ENCODE results near the gene PMAIP1. TPM values are rescaled to one million over a fixed set of nuclear protein-coding genes. Genes with fewer than 3 reads are reported as not detected.
"Not testable (repeated sequence)": the region's sequence is repeated elsewhere in the genome, so short reads cannot be mapped to it uniquely, and the experiment has no call there.

PMAIP1 gene
- 1 to 10 TPM; 1.4 to 7.5 (median 4.5) TPM for polyA plus RNA-seq
- long read RNA-seq, donor 1: 0 reads
- long read RNA-seq, donor 2: 0 reads
- long read RNA-seq, donor 3, partial matches to known transcripts: 0 of 2 reads
- long read RNA-seq, donor 3, other reads (novel, unspliced or antisense): 0 of 2 reads
- long read RNA-seq, donor 4: 0 reads
- long read RNA-seq, donor 5: 0 reads
- long read RNA-seq, donor 6, partial matches to known transcripts: 0 of 2 reads
- long read RNA-seq, donor 6, other reads (novel, unspliced or antisense): 0 of 2 reads
- long read RNA-seq, donor 7, partial matches to known transcripts: 0 of 1 reads
- long read RNA-seq, donor 7, other reads (novel, unspliced or antisense): 0 of 1 reads
- long read RNA-seq, donor 8, transcript PMAIP1-202 (2 exons, 1,948 nt): major isoform, 5 of 5 reads
- long read RNA-seq, donor 8, partial matches to known transcripts: 0 of 5 reads
- long read RNA-seq, donor 8, other reads (novel, unspliced or antisense): 0 of 5 reads
- long read RNA-seq, donor 9, partial matches to known transcripts: 0 of 1 reads
- long read RNA-seq, donor 9, other reads (novel, unspliced or antisense): 0 of 1 reads
- long read RNA-seq, donor 10, partial matches to known transcripts: 0 of 3 reads
- long read RNA-seq, donor 10, other reads (novel, unspliced or antisense): 0 of 3 reads

DNA sequence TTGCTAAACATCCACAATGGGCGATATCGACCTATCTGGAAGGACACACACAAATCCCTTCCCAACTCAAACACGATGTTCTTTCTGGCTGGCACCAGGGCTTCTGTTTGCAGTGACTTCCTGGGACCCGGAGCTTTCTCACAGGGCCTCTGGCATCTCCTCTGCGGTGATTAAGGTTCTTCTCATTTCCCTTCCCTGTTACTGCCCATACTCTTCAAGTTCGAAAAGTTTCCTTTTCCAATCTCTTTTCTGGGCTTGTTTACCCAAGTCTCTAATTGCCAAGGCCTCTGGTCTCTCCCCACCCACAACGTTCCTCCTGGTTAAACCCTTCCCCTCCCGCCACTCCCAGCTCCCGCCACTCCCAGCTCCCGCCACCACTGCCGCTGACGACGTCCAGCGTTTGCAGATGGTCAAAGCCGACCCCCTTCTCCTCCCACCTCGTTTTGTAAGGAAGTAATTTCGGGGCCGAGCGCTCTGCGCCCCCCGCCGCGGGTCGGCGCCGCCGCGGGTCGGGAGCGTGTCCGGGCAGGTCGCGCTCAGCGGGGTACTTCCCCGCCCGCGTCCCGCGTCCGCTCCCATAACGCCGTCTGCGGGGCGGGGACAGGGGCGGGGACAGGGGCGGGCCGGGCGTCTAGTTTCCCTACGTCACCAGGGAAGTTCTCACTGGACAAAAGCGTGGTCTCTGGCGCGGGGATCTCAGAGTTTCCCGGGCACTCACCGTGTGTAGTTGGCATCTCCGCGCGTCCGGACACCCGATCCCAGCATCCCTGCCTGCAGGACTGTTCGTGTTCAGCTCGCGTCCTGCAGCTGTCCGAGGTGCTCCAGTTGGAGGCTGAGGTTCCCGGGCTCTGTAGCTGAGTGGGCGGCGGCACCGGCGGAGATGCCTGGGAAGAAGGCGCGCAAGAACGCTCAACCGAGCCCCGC lies at the start of gene PMAIP1:
Gene PMAIP1 (plus strand): TSS at position 699 of the 924 bp plus-strand sequence. CDS start 182 bp downstream, at position 881.
- H3K36me3 ChIP-seq (ENCODE audit: control insufficient read depth in 3 of 3, insufficient read depth in 2 of 3, low read depth in 1 of 3, low read length in 3 of 3): no peaks in the 10 kb centered on the region
- DNase-seq: peak; percentile 90 to 95
- H3K4me1 ChIP-seq (ENCODE audit: control insufficient read depth in 3 of 3, insufficient read depth in 2 of 3, low read depth in 1 of 3, low read length in 2 of 3): peaks cover 0 to 9% (median 0%) of the 10 kb centered on the region in 3 donors
- no peaks in the 10 kb centered on the region for H3K9me3 ChIP-seq (ENCODE audit: control insufficient read depth in 2 of 2, insufficient read depth in 1 of 2, low read depth in 1 of 2, low read length in 1 of 2)
- H3K27me3 ChIP-seq (ENCODE audit: control insufficient read depth in 3 of 3, insufficient read depth in 3 of 3, low read length in 3 of 3): peaks cover 0 to 16% (median 0%) of the 10 kb centered on the region in 3 donors
- H3K4me3 ChIP-seq (ENCODE audit: low read depth in 1 of 3, low read length in 3 of 3): peak within 1 kb of the TSS; percentile 57 to 94 (median 82)
- no peak for FAIRE-seq
- peak within 1 kb of the TSS; percentile 92 to 95 (median 94) for H3K27ac ChIP-seq (ENCODE audit: low read depth in 1 of 3, low read length in 2 of 3)
- 0 to 1% (median 1%) methylated on average over 66 to 73 of the region's 73 CpGs for WGBS, 3 donors

DNA sequence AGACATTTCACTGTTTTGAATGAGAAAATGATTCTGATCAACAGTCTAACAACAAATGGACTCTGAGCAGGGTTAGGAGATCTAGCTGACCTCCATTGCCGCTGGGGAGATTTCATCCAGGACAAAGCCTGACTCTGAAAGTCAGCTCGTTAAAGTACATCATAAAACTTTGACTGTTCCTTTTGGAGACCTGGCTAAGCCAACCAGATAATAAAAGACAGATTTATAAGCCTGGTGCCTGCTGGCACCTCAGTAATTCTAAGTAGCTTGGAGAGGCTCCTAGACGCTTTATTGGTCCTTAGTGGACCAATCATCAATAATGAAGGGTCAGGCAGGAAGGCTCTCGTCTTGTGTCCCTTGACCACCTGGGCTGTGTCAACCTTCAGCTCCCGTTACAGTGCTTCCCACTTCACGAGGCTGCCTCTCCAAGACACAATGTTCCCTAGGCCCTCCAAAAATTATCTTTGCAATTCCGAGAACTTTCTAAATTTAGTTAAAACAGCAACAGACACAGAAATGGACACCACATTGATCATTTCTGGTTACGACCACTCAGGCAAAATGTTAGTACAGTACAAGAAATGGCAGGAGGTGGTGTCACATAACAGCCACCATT lies 47.9 kb upstream of the PMAIP1 start:
- WGBS, 3 donors: 78 to 82% (median 80%) methylated on average over 8 of the region's 8 CpGs
- H3K36me3 ChIP-seq (ENCODE audit: control insufficient read depth in 3 of 3, insufficient read depth in 2 of 3, low read depth in 1 of 3, low read length in 3 of 3): no peaks in the 10 kb centered on the region
- FAIRE-seq (no peak), DNase-seq (no peak)
- no peaks in the 10 kb centered on the region for H3K27me3 ChIP-seq (ENCODE audit: control insufficient read depth in 3 of 3, insufficient read depth in 3 of 3, low read length in 3 of 3)
- H3K27ac ChIP-seq (ENCODE audit: low read depth in 1 of 3, low read length in 2 of 3): no peak overlapping the region
- H3K4me1 ChIP-seq (ENCODE audit: control insufficient read depth in 3 of 3, insufficient read depth in 2 of 3, low read depth in 1 of 3, low read length in 2 of 3): peaks cover 2 to 12% (median 4%) of the 10 kb centered on the region in 3 donors
- no peaks in the 10 kb centered on the region for H3K9me3 ChIP-seq (ENCODE audit: control insufficient read depth in 2 of 2, insufficient read depth in 1 of 2, low read depth in 1 of 2, low read length in 1 of 2)
- no peak overlapping the region for H3K4me3 ChIP-seq (ENCODE audit: low read depth in 1 of 3, low read length in 3 of 3)

DNA sequence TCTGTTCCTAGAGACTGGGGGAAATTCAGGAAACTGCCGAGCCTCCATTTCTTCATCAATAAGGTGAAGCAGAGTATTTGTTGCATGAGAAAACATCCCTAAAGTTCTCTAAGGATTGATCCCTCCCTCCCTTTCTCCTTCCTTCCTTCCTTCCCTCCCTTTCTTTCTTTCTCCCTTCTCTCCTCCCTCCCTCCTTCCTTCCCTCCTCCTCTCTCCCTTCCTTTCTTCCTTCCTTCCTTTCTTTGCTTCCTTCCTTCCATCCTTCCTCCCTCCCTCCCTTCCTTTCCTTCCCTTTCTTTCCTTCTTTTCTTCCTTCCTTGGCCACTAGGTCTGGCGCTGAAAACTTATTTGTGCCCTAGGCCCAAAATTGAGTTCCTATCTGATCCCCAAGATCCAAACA lies 47.2 kb upstream of the PMAIP1 start:
- no peak for FAIRE-seq
- 97 to 98% (median 97%) methylated on average over 2 of the region's 2 CpGs for WGBS, 3 donors
- Histone ChIP-seq H3K4me3 (ENCODE audit: low read depth in 1 of 3, low read length in 3 of 3) (no peak overlapping the region), H3K4me1 (ENCODE audit: control insufficient read depth in 3 of 3, insufficient read depth in 2 of 3, low read depth in 1 of 3, low read length in 2 of 3) (peaks cover 2 to 6% (median 3%) of the 10 kb centered on the region in 3 donors), H3K9me3 (ENCODE audit: control insufficient read depth in 2 of 2, insufficient read depth in 1 of 2, low read depth in 1 of 2, low read length in 1 of 2) (no peaks in the 10 kb centered on the region), H3K27me3 (ENCODE audit: control insufficient read depth in 3 of 3, insufficient read depth in 3 of 3, low read length in 3 of 3) (no peaks in the 10 kb centered on the region), H3K27ac (ENCODE audit: low read depth in 1 of 3, low read length in 2 of 3) (no peak overlapping the region), H3K36me3 (ENCODE audit: control insufficient read depth in 3 of 3, insufficient read depth in 2 of 3, low read depth in 1 of 3, low read length in 3 of 3) (no peaks in the 10 kb centered on the region)
- DNase-seq: no peak

DNA sequence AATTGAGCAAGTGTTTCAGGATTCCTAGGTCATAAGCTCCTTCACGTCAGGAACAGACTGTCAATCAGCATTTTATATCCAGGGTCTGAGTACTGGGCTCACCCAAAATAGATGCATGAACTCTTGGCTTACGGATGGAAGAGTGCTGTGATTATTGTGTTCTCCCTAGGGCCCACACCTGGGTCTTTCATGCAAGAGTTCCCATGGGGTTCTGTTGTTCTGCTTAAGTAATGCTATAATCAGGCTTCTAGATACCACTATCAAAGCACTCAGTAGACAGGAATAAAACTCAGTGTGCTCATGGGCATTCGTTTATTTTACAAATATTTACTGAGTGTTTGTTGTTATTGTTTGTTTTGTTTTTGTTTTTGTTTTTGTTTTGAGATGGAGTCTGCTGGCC lies 46.4 kb upstream of the PMAIP1 start:
- no peaks in the 10 kb centered on the region for H3K4me1 ChIP-seq (ENCODE audit: control insufficient read depth in 3 of 3, insufficient read depth in 2 of 3, low read depth in 1 of 3, low read length in 2 of 3)
- H3K36me3 ChIP-seq (ENCODE audit: control insufficient read depth in 3 of 3, insufficient read depth in 2 of 3, low read depth in 1 of 3, low read length in 3 of 3): no peaks in the 10 kb centered on the region
- H3K27me3 ChIP-seq (ENCODE audit: control insufficient read depth in 3 of 3, insufficient read depth in 3 of 3, low read length in 3 of 3): no peaks in the 10 kb centered on the region
- no peak for FAIRE-seq
- no peak overlapping the region for H3K27ac ChIP-seq (ENCODE audit: low read depth in 1 of 3, low read length in 2 of 3)
- 69 to 76% (median 72%) methylated on average over 3 of the region's 3 CpGs for WGBS, 3 donors
- H3K4me3 ChIP-seq (ENCODE audit: low read depth in 1 of 3, low read length in 3 of 3): no peak overlapping the region
- no peak for DNase-seq
- no peaks in the 10 kb centered on the region for H3K9me3 ChIP-seq (ENCODE audit: control insufficient read depth in 2 of 2, insufficient read depth in 1 of 2, low read depth in 1 of 2, low read length in 1 of 2)

DNA sequence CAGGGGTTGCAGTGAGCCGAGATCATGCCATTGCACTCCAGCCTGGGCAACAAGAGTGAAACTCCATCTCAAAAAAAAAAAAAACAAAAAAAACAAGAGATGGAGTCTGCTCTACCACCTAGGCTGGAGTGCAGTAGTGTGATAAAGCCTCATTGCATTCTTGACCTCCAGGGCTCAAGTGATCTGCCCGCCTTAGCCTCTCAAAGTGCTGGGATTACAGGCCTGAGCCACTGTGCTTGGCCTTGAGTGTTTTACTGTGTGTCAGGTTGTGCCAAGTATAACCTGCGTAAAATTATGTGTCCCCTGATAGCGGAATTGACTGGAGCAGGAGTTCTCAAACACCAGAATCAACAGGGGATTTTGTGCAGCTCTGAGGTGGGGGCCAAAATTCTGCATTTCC lies 45.8 kb upstream of the PMAIP1 start:
- not testable (repeated sequence) for H3K9me3 ChIP-seq (ENCODE audit: control insufficient read depth in 2 of 2, insufficient read depth in 1 of 2, low read depth in 1 of 2, low read length in 1 of 2); H3K27ac ChIP-seq (ENCODE audit: low read depth in 1 of 3, low read length in 2 of 3); H3K27me3 ChIP-seq (ENCODE audit: control insufficient read depth in 3 of 3, insufficient read depth in 3 of 3, low read length in 3 of 3); FAIRE-seq; H3K4me3 ChIP-seq (ENCODE audit: low read depth in 1 of 3, low read length in 3 of 3); DNase-seq; H3K4me1 ChIP-seq (ENCODE audit: control insufficient read depth in 3 of 3, insufficient read depth in 2 of 3, low read depth in 1 of 3, low read length in 2 of 3); H3K36me3 ChIP-seq (ENCODE audit: control insufficient read depth in 3 of 3, insufficient read depth in 2 of 3, low read depth in 1 of 3, low read length in 3 of 3)
- 87 to 92% (median 89%) methylated on average over 4 of the region's 4 CpGs for WGBS, 3 donors

DNA sequence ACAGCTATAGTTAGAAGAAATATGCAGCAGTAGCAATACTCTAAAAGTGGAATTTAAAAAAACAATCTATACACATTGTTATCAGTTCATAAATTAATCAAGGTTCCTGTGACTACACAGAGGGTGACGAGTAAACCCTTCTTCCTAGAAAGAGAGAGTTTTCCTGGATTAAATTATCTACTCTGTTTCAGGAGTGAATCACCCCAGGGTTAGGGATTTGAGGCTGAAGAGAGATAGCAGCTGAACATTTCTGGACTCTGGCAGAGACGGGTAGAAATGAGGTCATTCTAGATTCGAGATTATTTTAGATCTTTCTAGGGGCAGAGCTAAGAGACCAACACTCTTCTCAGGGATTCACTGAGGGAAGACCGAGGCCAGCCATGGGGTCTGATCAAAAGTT lies 38.8 kb upstream of the PMAIP1 start:
- H3K9me3 ChIP-seq (ENCODE audit: control insufficient read depth in 2 of 2, insufficient read depth in 1 of 2, low read depth in 1 of 2, low read length in 1 of 2): peaks cover 0 to 9% of the 10 kb centered on the region in 2 donors
- peak in 1 of 2 donors; percentile 34 for DNase-seq
- H3K4me1 ChIP-seq (ENCODE audit: control insufficient read depth in 3 of 3, insufficient read depth in 2 of 3, low read depth in 1 of 3, low read length in 2 of 3): peaks cover 0 to 15% (median 1%) of the 10 kb centered on the region in 3 donors
- H3K27ac ChIP-seq (ENCODE audit: low read depth in 1 of 3, low read length in 2 of 3): no peak overlapping the region
- H3K4me3 ChIP-seq (ENCODE audit: low read depth in 1 of 3, low read length in 3 of 3): no peak overlapping the region
- no peak for FAIRE-seq
- H3K27me3 ChIP-seq (ENCODE audit: control insufficient read depth in 3 of 3, insufficient read depth in 3 of 3, low read length in 3 of 3): no peaks in the 10 kb centered on the region
- H3K36me3 ChIP-seq (ENCODE audit: control insufficient read depth in 3 of 3, insufficient read depth in 2 of 3, low read depth in 1 of 3, low read length in 3 of 3): no peaks in the 10 kb centered on the region
- 37 to 55% (median 38%) methylated on average over 4 of the region's 4 CpGs for WGBS, 3 donors

DNA sequence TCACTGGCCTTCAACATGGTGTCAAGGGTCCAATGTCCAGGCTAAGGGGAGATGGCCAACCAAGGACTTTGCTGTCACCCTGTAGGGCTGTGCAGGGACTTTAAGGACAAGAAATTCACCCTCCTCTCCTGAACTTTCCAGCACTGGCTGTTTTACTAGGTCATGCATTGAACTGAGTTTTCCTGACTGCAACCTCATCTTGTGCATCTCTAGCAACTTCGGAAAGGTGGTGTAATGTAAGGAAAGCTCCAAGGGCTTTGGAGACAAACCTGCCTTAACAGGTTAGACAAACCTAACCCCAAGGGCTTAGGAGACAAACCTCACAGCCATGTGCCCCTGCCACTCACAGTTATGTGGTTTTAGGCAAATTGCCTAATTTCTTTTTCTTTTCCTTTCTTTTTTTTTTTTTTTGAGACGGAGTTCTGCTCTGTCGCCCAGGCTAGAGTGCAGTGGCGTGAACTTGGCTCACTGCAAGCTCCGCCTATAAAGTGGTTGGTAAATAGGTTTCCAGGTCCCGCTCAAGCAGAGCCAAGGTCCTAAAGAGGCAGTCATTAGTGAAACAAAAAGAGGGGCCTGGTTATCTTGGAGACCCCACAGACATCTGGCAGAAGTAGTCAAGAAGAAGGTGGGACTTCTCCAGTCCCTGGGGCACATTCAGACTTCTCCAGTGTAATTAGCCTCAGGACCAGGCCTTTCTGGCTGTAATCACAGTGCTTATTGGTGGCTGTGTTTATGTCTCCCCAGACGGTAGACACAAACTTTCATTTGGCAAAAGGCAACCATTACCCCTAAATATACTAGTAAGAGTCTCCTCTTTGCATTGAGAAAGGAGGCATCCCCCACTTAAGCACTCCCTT lies 37.6 kb upstream of the PMAIP1 start:
- Histone ChIP-seq H3K27ac (ENCODE audit: low read depth in 1 of 3, low read length in 2 of 3) (no peak overlapping the region), H3K27me3 (ENCODE audit: control insufficient read depth in 3 of 3, insufficient read depth in 3 of 3, low read length in 3 of 3) (no peaks in the 10 kb centered on the region), H3K36me3 (ENCODE audit: control insufficient read depth in 3 of 3, insufficient read depth in 2 of 3, low read depth in 1 of 3, low read length in 3 of 3) (no peaks in the 10 kb centered on the region), H3K4me1 (ENCODE audit: control insufficient read depth in 3 of 3, insufficient read depth in 2 of 3, low read depth in 1 of 3, low read length in 2 of 3) (peaks cover 0 to 15% (median 1%) of the 10 kb centered on the region in 3 donors), H3K9me3 (ENCODE audit: control insufficient read depth in 2 of 2, insufficient read depth in 1 of 2, low read depth in 1 of 2, low read length in 1 of 2) (peaks cover 0 to 9% of the 10 kb centered on the region in 2 donors), H3K4me3 (ENCODE audit: low read depth in 1 of 3, low read length in 3 of 3) (no peak overlapping the region)
- DNase-seq (peak in 1 of 2 donors; percentile 33), FAIRE-seq (no peak)
- WGBS, 3 donors: 42 to 58% (median 53%) methylated on average over 7 of the region's 7 CpGs

All from small intestine (tissue), 16 donors.